Endothelial cell (in vitro differentiated cells): Measurements from ENCODE around the gene STH. TPM values are rescaled to one million over a fixed set of nuclear protein-coding genes. Genes with fewer than 3 reads are reported as not detected.
A peak's percentile ranks its signal among the peaks of the same experiment; 100 is the strongest.

Experiments used
- DNase-seq: peaks from one replicate; pipeline ENCODE4 v3.0.0; 2021; ENCODE audit warnings: low spot score
- H3K27ac Mint-ChIP-seq: one replicate; pipeline ENCODE4 v1.8.0; 2021; ENCODE audit warnings: mixed read lengths, inconsistent platforms; ENCODE audit not compliant: unreplicated experiment
- H3K27me3 Mint-ChIP-seq: one replicate; pipeline ENCODE4 v1.8.0; 2021; ENCODE audit warnings: mild to moderate bottlenecking, moderate library complexity, mixed read lengths, inconsistent platforms; ENCODE audit not compliant: unreplicated experiment
- H3K36me3 Mint-ChIP-seq: one replicate; pipeline ENCODE4 v1.8.0; 2021; ENCODE audit warnings: mild to moderate bottlenecking, low read depth, mixed read lengths, inconsistent platforms; ENCODE audit not compliant: unreplicated experiment
- H3K4me1 Mint-ChIP-seq: one replicate; pipeline ENCODE4 v1.8.0; 2021; ENCODE audit warnings: mild to moderate bottlenecking, mixed read lengths, inconsistent platforms; ENCODE audit not compliant: unreplicated experiment
- H3K4me3 Mint-ChIP-seq: one replicate; pipeline ENCODE4 v1.8.0; 2021; ENCODE audit warnings: mild to moderate bottlenecking, mixed read lengths, inconsistent platforms; ENCODE audit not compliant: unreplicated experiment
- H3K9me3 Mint-ChIP-seq: one replicate; pipeline ENCODE4 v1.8.0; 2021; ENCODE audit warnings: mixed read lengths, inconsistent platforms; ENCODE audit not compliant: unreplicated experiment
- total RNA-seq: library from RNA; stranded (reverse); fragmentation: NEBNext Ultra II Directional; extraction: Animal tissue kit (Norgen Biotek cat#: 25700); gene quantifications from one replicate; pipeline ENCODE4 v1.2.1, GENCODE V29; 2021; ENCODE audit not compliant: unreplicated experiment
- TF ChIP-seq, protein P1 (sequence below): fragments of 200-600 bp; sonication (generic); IDR thresholded peaks from one replicate; pipeline ENCODE4 v1.5.0; 2021; ENCODE audit warnings: antibody characterized with exemption; ENCODE audit not compliant: unreplicated experiment

STH gene
- total RNA-seq, 1 donor from 2014 or later = not detected

DNA sequence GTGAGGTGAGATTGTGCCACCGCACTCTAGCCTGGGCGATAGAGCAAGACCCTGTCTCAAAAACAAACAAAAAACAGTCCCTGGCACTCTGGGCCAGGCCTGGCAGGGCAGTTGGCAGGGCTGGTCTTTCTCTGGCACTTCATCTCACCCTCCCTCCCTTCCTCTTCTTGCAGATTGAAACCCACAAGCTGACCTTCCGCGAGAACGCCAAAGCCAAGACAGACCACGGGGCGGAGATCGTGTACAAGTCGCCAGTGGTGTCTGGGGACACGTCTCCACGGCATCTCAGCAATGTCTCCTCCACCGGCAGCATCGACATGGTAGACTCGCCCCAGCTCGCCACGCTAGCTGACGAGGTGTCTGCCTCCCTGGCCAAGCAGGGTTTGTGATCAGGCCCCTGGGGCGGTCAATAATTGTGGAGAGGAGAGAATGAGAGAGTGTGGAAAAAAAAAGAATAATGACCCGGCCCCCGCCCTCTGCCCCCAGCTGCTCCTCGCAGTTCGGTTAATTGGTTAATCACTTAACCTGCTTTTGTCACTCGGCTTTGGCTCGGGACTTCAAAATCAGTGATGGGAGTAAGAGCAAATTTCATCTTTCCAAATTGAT lies 24.8 kb downstream of the STH start:
- Mint-ChIP-seq H3K4me3 (no peak overlapping the region), H3K9me3 (no peaks in the 10 kb centered on the region), H3K27ac (no peak overlapping the region), H3K4me1 (peaks cover 8% of the 10 kb centered on the region), H3K27me3 (peaks cover 2% of the 10 kb centered on the region), H3K36me3 (peaks cover 11% of the 10 kb centered on the region)
- no peak for DNase-seq
- TF ChIP-seq, protein P1, sequence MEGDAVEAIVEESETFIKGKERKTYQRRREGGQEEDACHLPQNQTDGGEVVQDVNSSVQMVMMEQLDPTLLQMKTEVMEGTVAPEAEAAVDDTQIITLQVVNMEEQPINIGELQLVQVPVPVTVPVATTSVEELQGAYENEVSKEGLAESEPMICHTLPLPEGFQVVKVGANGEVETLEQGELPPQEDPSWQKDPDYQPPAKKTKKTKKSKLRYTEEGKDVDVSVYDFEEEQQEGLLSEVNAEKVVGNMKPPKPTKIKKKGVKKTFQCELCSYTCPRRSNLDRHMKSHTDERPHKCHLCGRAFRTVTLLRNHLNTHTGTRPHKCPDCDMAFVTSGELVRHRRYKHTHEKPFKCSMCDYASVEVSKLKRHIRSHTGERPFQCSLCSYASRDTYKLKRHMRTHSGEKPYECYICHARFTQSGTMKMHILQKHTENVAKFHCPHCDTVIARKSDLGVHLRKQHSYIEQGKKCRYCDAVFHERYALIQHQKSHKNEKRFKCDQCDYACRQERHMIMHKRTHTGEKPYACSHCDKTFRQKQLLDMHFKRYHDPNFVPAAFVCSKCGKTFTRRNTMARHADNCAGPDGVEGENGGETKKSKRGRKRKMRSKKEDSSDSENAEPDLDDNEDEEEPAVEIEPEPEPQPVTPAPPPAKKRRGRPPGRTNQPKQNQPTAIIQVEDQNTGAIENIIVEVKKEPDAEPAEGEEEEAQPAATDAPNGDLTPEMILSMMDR = no peak

DNA sequence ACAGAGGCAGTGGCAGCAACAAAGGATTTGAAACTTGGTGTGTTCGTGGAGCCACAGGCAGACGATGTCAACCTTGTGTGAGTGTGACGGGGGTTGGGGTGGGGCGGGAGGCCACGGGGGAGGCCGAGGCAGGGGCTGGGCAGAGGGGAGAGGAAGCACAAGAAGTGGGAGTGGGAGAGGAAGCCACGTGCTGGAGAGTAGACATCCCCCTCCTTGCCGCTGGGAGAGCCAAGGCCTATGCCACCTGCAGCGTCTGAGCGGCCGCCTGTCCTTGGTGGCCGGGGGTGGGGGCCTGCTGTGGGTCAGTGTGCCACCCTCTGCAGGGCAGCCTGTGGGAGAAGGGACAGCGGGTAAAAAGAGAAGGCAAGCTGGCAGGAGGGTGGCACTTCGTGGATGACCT lies 25.5 kb downstream of the STH start:
- peaks cover 2% of the 10 kb centered on the region for H3K27me3 Mint-ChIP-seq
- peaks cover 10% of the 10 kb centered on the region for H3K4me1 Mint-ChIP-seq
- no peak overlapping the region for H3K4me3 Mint-ChIP-seq
- TF ChIP-seq, protein P1 = no peak
- no peak for DNase-seq
- H3K36me3 Mint-ChIP-seq = peaks cover 18% of the 10 kb centered on the region
- no peak overlapping the region for H3K27ac Mint-ChIP-seq
- H3K9me3 Mint-ChIP-seq = no peaks in the 10 kb centered on the region

DNA sequence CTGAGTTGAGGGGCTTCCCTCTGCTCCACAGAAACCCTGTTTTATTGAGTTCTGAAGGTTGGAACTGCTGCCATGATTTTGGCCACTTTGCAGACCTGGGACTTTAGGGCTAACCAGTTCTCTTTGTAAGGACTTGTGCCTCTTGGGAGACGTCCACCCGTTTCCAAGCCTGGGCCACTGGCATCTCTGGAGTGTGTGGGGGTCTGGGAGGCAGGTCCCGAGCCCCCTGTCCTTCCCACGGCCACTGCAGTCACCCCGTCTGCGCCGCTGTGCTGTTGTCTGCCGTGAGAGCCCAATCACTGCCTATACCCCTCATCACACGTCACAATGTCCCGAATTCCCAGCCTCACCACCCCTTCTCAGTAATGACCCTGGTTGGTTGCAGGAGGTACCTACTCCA lies 26.0 kb downstream of the STH start:
- no peak overlapping the region for H3K27ac Mint-ChIP-seq
- DNase-seq = no peak
- no peaks in the 10 kb centered on the region for H3K9me3 Mint-ChIP-seq
- TF ChIP-seq, protein P1 = no peak
- H3K4me3 Mint-ChIP-seq = no peak overlapping the region
- H3K27me3 Mint-ChIP-seq = peaks cover 2% of the 10 kb centered on the region
- peaks cover 12% of the 10 kb centered on the region for H3K4me1 Mint-ChIP-seq
- H3K36me3 Mint-ChIP-seq = peaks cover 19% of the 10 kb centered on the region

DNA sequence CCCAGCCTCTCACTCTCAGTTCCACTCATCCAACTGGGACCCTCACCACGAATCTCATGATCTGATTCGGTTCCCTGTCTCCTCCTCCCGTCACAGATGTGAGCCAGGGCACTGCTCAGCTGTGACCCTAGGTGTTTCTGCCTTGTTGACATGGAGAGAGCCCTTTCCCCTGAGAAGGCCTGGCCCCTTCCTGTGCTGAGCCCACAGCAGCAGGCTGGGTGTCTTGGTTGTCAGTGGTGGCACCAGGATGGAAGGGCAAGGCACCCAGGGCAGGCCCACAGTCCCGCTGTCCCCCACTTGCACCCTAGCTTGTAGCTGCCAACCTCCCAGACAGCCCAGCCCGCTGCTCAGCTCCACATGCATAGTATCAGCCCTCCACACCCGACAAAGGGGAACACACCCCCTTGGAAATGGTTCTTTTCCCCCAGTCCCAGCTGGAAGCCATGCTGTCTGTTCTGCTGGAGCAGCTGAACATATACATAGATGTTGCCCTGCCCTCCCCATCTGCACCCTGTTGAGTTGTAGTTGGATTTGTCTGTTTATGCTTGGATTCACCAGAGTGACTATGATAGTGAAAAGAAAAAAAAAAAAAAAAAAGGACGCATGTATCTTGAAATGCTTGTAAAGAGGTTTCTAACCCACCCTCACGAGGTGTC lies 26.6 kb downstream of the STH start:
- Mint-ChIP-seq H3K4me3 (peak overlapping the region; percentile 31), H3K9me3 (no peaks in the 10 kb centered on the region), H3K27me3 (no peaks in the 10 kb centered on the region), H3K4me1 (peaks cover 18% of the 10 kb centered on the region), H3K27ac (peak overlapping the region; percentile 77), H3K36me3 (peaks cover 24% of the 10 kb centered on the region)
- no peak for DNase-seq
- TF ChIP-seq, protein P1 = no peak

DNA sequence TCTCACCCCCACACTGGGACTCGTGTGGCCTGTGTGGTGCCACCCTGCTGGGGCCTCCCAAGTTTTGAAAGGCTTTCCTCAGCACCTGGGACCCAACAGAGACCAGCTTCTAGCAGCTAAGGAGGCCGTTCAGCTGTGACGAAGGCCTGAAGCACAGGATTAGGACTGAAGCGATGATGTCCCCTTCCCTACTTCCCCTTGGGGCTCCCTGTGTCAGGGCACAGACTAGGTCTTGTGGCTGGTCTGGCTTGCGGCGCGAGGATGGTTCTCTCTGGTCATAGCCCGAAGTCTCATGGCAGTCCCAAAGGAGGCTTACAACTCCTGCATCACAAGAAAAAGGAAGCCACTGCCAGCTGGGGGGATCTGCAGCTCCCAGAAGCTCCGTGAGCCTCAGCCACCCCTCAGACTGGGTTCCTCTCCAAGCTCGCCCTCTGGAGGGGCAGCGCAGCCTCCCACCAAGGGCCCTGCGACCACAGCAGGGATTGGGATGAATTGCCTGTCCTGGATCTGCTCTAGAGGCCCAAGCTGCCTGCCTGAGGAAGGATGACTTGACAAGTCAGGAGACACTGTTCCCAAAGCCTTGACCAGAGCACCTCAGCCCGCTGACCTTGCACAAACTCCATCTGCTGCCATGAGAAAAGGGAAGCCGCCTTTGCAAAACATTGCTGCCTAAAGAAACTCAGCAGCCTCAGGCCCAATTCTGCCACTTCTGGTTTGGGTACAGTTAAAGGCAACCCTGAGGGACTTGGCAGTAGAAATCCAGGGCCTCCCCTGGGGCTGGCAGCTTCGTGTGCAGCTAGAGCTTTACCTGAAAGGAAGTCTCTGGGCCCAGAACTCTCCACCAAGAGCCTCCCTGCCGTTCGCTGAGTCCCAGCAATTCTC lies 27.4 kb downstream of the STH start:
- peaks cover 32% of the 10 kb centered on the region for H3K36me3 Mint-ChIP-seq
- H3K27ac Mint-ChIP-seq = no peak overlapping the region
- TF ChIP-seq, protein P1 = no peak
- peaks cover 19% of the 10 kb centered on the region for H3K4me1 Mint-ChIP-seq
- no peaks in the 10 kb centered on the region for H3K27me3 Mint-ChIP-seq
- H3K9me3 Mint-ChIP-seq = no peaks in the 10 kb centered on the region
- H3K4me3 Mint-ChIP-seq = no peak overlapping the region
- no peak for DNase-seq
